Esophagus (tissue), 2 donors: ENCODE data around the gene GABRG2. TPM values are rescaled to one million over a fixed set of nuclear protein-coding genes. Genes with fewer than 3 reads are reported as not detected.
"Not testable (repeated sequence)": the region's sequence is repeated elsewhere in the genome, so short reads cannot be mapped to it uniquely, and the experiment has no call there.

Experiments used
- H3K27ac ChIP-seq, 2 donors: one replicate each; pipeline ENCODE4 v1.5.1; 2013; ENCODE audit warnings: low read depth in 2 of 2, mild to moderate bottlenecking in 2 of 2, inconsistent platforms in 1 of 2, low read length in 1 of 2, moderate library complexity in 1 of 2
- H3K27me3 ChIP-seq, 2 donors: one replicate each; pipeline ENCODE4 v1.6.1; 2013; ENCODE audit warnings: low read length in 2 of 2, control low read depth in 1 of 2, mild to moderate bottlenecking in 1 of 2; ENCODE audit not compliant: insufficient read depth in 2 of 2, control insufficient read depth in 1 of 2
- H3K36me3 ChIP-seq, 2 donors: one replicate each; pipeline ENCODE4 v1.6.1; 2013; ENCODE audit warnings: low read length in 1 of 2; ENCODE audit not compliant: control insufficient read depth in 2 of 2, insufficient read depth in 2 of 2
- H3K4me1 ChIP-seq, 2 donors: one replicate each; pipeline ENCODE4 v1.6.1; 2013; ENCODE audit warnings: low read length in 1 of 2; ENCODE audit not compliant: control insufficient read depth in 2 of 2, insufficient read depth in 2 of 2
- H3K4me3 ChIP-seq, 2 donors: one replicate each; pipeline ENCODE4 v1.5.1; 2013; ENCODE audit warnings: low read length in 2 of 2, mild to moderate bottlenecking in 2 of 2, low read depth in 1 of 2, moderate library complexity in 1 of 2
- H3K9me3 ChIP-seq, 2 donors: one replicate each; pipeline ENCODE4 v1.6.1; 2013; ENCODE audit warnings: mild to moderate bottlenecking in 2 of 2, low read depth in 1 of 2, low read length in 1 of 2, moderate library complexity in 1 of 2; ENCODE audit not compliant: control insufficient read depth in 2 of 2, insufficient read depth in 1 of 2
- WGBS, 2 donors: extraction: QIAGEN DNeasy Blood & Tissue Kit; methylation state at CpG; one replicate each; pipeline ENCODE4 v1.1.7; 2013; 5-methylcytosine and 5-hydroxymethylcytosine counted together
- polyA plus RNA-seq, 2 donors: library from polyadenylated mRNA; stranded (reverse); fragments of 200-250 nt; gene quantifications; one replicate each; pipeline ENCODE4 v1.2.3, GENCODE V29; 2013
- donor health status: healthy with polysubstance abuse.
- donor health status: Bipolar disorder and iron deficiency.

The GABRG2 gene
- polyA plus RNA-seq, result under 1 TPM in 1 of 2 donors, not detected in 1; 0.01 TPM

- Histone ChIP-seq H3K4me1 (no peaks in the 10 kb centered on the region), H3K36me3 (no peaks in the 10 kb centered on the region), H3K27ac (no peak within 1 kb of the TSS), H3K9me3 (no peaks in the 10 kb centered on the region), H3K4me3 (no peak within 1 kb of the TSS), H3K27me3 (no peaks in the 10 kb centered on the region)
- WGBS, 2 donors, result 10 to 12% methylated on average over 21 of the region's 21 CpGs
These were observed at the start of gene GABRG2 for GRCh38 chr5:162067655-162068411. TSS of gene GABRG2 (plus strand) at chr5:162067773. CDS start at chr5:162068000, 227 bp downstream.

- H3K27me3 ChIP-seq, result no peaks in the 10 kb centered on the region
- no peaks in the 10 kb centered on the region for H3K4me1 ChIP-seq
- no peak overlapping the region for H3K4me3 ChIP-seq
- peaks cover 0 to 4% of the 10 kb centered on the region in 2 donors for H3K9me3 ChIP-seq
- H3K36me3 ChIP-seq, result no peaks in the 10 kb centered on the region
- H3K27ac ChIP-seq, result no peak overlapping the region
- 73 to 77% methylated on average over 2 of the region's 2 CpGs for WGBS, 2 donors
These were observed 42.3 kb upstream of the GABRG2 start for GRCh38 chr5:162025312-162025711.

GRCh38 chr5:162026803-162027202 lies 40.8 kb upstream of the GABRG2 start:
- Histone ChIP-seq H3K4me3 (no peak overlapping the region), H3K27ac (no peak overlapping the region), H3K9me3 (no peaks in the 10 kb centered on the region), H3K27me3 (no peaks in the 10 kb centered on the region), H3K4me1 (no peaks in the 10 kb centered on the region), H3K36me3 (no peaks in the 10 kb centered on the region)
- WGBS, 2 donors, result 53 to 64% methylated on average over 4 of the region's 4 CpGs

- H3K4me1 ChIP-seq, result no peaks in the 10 kb centered on the region
- H3K4me3 ChIP-seq, result no peak overlapping the region
- H3K9me3 ChIP-seq, result no peaks in the 10 kb centered on the region
- no peaks in the 10 kb centered on the region for H3K27me3 ChIP-seq
- no peak overlapping the region for H3K27ac ChIP-seq
- no peaks in the 10 kb centered on the region for H3K36me3 ChIP-seq
- WGBS, 2 donors, result 79 to 88% methylated on average over 1 of the region's 1 CpG
These were observed 30.1 kb upstream of the GABRG2 start for GRCh38 chr5:162037431-162037830.

GRCh38 chr5:162047279-162047678 lies 20.3 kb upstream of the GABRG2 start:
- H3K9me3 ChIP-seq, result no peaks in the 10 kb centered on the region
- no peaks in the 10 kb centered on the region for H3K27me3 ChIP-seq
- H3K36me3 ChIP-seq, result no peaks in the 10 kb centered on the region
- H3K4me3 ChIP-seq, result no peak overlapping the region
- 48 to 66% methylated on average over 1 of the region's 1 CpG for WGBS, 2 donors
- no peaks in the 10 kb centered on the region for H3K4me1 ChIP-seq
- no peak overlapping the region for H3K27ac ChIP-seq

GRCh38 chr5:162052676-162053075 lies 14.9 kb upstream of the GABRG2 start:
- Histone ChIP-seq H3K4me1 (no peaks in the 10 kb centered on the region), H3K27me3 (no peaks in the 10 kb centered on the region), H3K27ac (no peak overlapping the region), H3K36me3 (no peaks in the 10 kb centered on the region), H3K4me3 (no peak overlapping the region), H3K9me3 (no peaks in the 10 kb centered on the region)
- WGBS, 2 donors, result 54 to 59% methylated on average over 3 of the region's 3 CpGs

- H3K27me3 ChIP-seq, result not testable (repeated sequence)
- 79 to 80% methylated on average over 4 of the region's 4 CpGs for WGBS, 2 donors
These were observed 12.5 kb upstream of the GABRG2 start for GRCh38 chr5:162055095-162055494.

GRCh38 chr5:162067162-162067561 lies 411 bp upstream of the GABRG2 start:
- 5% methylated on average over 7 of the region's 7 CpGs for WGBS, 2 donors
- no peak overlapping the region for H3K27ac ChIP-seq
- no peaks in the 10 kb centered on the region for H3K36me3 ChIP-seq
- H3K4me3 ChIP-seq, result no peak overlapping the region
- H3K4me1 ChIP-seq, result no peaks in the 10 kb centered on the region
- H3K27me3 ChIP-seq, result no peaks in the 10 kb centered on the region
- no peaks in the 10 kb centered on the region for H3K9me3 ChIP-seq

More at GRCh38 chr5:162055095-162055494, 12.5 kb upstream of the GABRG2 start:
- H3K9me3 ChIP-seq, H3K4me3 ChIP-seq, H3K4me1 ChIP-seq, H3K27ac ChIP-seq, H3K36me3 ChIP-seq: not testable (repeated sequence)

GRCh38 chr5:162068412-162068811 lies 839 bp downstream of the GABRG2 start:
- no peak overlapping the region for H3K4me3 ChIP-seq
- WGBS, 2 donors, result 7 to 10% methylated on average over 12 of the region's 12 CpGs

GRCh38 chr5:162068936-162069335 lies 1.4 kb downstream of the GABRG2 start:
- 76 to 83% methylated on average over 4 of the region's 4 CpGs for WGBS, 2 donors
- H3K27me3 ChIP-seq, result no peaks in the 10 kb centered on the region
- H3K4me3 ChIP-seq, result no peak overlapping the region
- H3K36me3 ChIP-seq, result no peaks in the 10 kb centered on the region
- H3K27ac ChIP-seq, result no peak overlapping the region
- no peaks in the 10 kb centered on the region for H3K9me3 ChIP-seq
- no peaks in the 10 kb centered on the region for H3K4me1 ChIP-seq

More at GRCh38 chr5:162068412-162068811, 839 bp downstream of the GABRG2 start:
- Histone ChIP-seq H3K27ac (no peak overlapping the region), H3K9me3 (no peaks in the 10 kb centered on the region), H3K27me3 (no peaks in the 10 kb centered on the region), H3K4me1 (no peaks in the 10 kb centered on the region), H3K36me3 (no peaks in the 10 kb centered on the region)
